HepG2 (cell line): ENCODE data around the gene ANKS1B.

Experiments used
- ARID4A ChIP-seq: sonication (generic); formaldehyde crosslinking; IDR thresholded peaks from 2 replicates; pipeline ENCODE4 v1.5.0; 2020; ENCODE audit warnings: mild to moderate bottlenecking, missing genetic modification reagents, borderline replicate concordance
- BRCA1 ChIP-seq: sonication (generic); formaldehyde crosslinking; IDR thresholded peaks from 2 replicates; pipeline ENCODE4 v1.4.0; 2020; ENCODE audit warnings: missing genetic modification reagents
- CTCF ChIP-seq: sonication (generic); formaldehyde crosslinking; IDR thresholded peaks from 2 replicates; pipeline ENCODE4 v1.5.0; 2020; ENCODE audit warnings: mild to moderate bottlenecking, missing genetic modification reagents, moderate library complexity
- ETV6 ChIP-seq: sonication (generic); formaldehyde crosslinking; conservative IDR thresholded peaks from 2 replicates; pipeline ENCODE4 v1.4.0; 2020; ENCODE audit warnings: missing genetic modification reagents
- EZH2 ChIP-seq: conservative IDR thresholded peaks from 2 replicates; pipeline ENCODE4 v1.6.1; 2012; ENCODE audit warnings: mild to moderate bottlenecking, low read depth, low read length, moderate library complexity
- FOXM1 ChIP-seq: sonication (generic); formaldehyde crosslinking; IDR thresholded peaks from 2 replicates; pipeline ENCODE4 v1.5.0; 2020; ENCODE audit warnings: missing genetic modification reagents
- FOXP1 ChIP-seq, 2 experiments: fragments of 450-650 bp in 1 of 2; IDR thresholded peaks; 2 replicates each; pipeline ENCODE4 v1.6.1; 2017 to 2018; ENCODE audit warnings: antibody characterized with exemption in 1 of 2
- PATZ1 ChIP-seq: sonication (generic); formaldehyde crosslinking; IDR thresholded peaks from 2 replicates; pipeline ENCODE4 v1.4.0; 2020; ENCODE audit warnings: missing genetic modification reagents
- ZFX ChIP-seq: sonication (generic); formaldehyde crosslinking; IDR thresholded peaks from 2 replicates; pipeline ENCODE4 v1.4.0; 2020; ENCODE audit warnings: mild to moderate bottlenecking, low read depth, missing genetic modification reagents, moderate library complexity
- ZKSCAN8 ChIP-seq: IDR thresholded peaks from 2 replicates; pipeline ENCODE4 v1.6.1; 2016; ENCODE audit warnings: borderline replicate concordance, missing genetic modification reagents, missing compliant biosample characterization

- TF ChIP-seq BRCA1 (CRISPR knock-in tag), result no peak
- TF ChIP-seq PATZ1 (CRISPR knock-in tag), result no peak
- TF ChIP-seq ZKSCAN8 (CRISPR knock-in tag), result no peak
- TF ChIP-seq FOXM1, result no peak
- no peak for TF ChIP-seq CTCF
- TF ChIP-seq ETV6 (CRISPR knock-in tag), result no peak
- TF ChIP-seq FOXP1 (IDR thresholded peaks at IDR 0.05), result no peak
- no peak for TF ChIP-seq FOXP1 (CRISPR knock-in tag; IDR thresholded peaks at IDR 0.05)
- TF ChIP-seq ZFX (CRISPR knock-in tag), result no peak
- TF ChIP-seq EZH2, result no peak
- TF ChIP-seq ARID4A (CRISPR knock-in tag), result no peak
Observed at GRCh38 chr12:99257672-99258071, 727.1 kb downstream of the ANKS1B start.
